OCI-LY3 (cell line): ENCODE results near the gene TMEM238.
A peak's percentile ranks its signal among the peaks of the same experiment; 100 is the strongest.

Experiments
- H2AFZ ChIP-seq: fragments of 200-600, 300-600 bp; shearing (Covaris generic); 2 replicates; pipeline ENCODE4 v1.6.0; 2014; ENCODE audit warnings: antibody characterized with exemption, low read depth, low read length
- H3K27ac ChIP-seq: fragments of 200-600, 300-600 bp; sonication (generic); 2 replicates; pipeline ENCODE4 v1.5.1; 2014; ENCODE audit warnings: mild to moderate bottlenecking, low read length, moderate library complexity, mixed read lengths
- H3K27me3 ChIP-seq: fragments of 200-600, 300-600 bp; sonication (generic); 2 replicates; pipeline ENCODE4 v1.6.1; 2014; ENCODE audit warnings: low read depth, low read length, mixed read lengths
- H3K36me3 ChIP-seq: fragments of 200-600, 300-600 bp; sonication (generic); replicated peaks from 2 replicates; pipeline ENCODE3; 2014; ENCODE audit warnings: low read depth, low read length, mixed read lengths
- H3K4me1 ChIP-seq: fragments of 300-600, 200-600 bp; sonication (generic); 2 replicates; pipeline ENCODE4 v1.6.1; 2014; ENCODE audit warnings: low read length, mixed read lengths
- H3K4me2 ChIP-seq: fragments of 200-600, 300-600 bp; sonication (generic); 2 replicates; pipeline ENCODE4 v1.6.1; 2014; ENCODE audit warnings: low read length, mixed read lengths
- H3K4me3 ChIP-seq: fragments of 300-600, 200-600 bp; sonication (generic); 2 replicates; pipeline ENCODE4 v1.5.1; 2014; ENCODE audit warnings: antibody characterized with exemption, mild to moderate bottlenecking, low read length, moderate library complexity
- H3K79me2 ChIP-seq: fragments of 300-600, 200-600 bp; shearing (Covaris generic); 2 replicates; pipeline ENCODE4 v1.6.1; 2014; ENCODE audit warnings: mild to moderate bottlenecking, low read length, mixed read lengths
- H3K9ac ChIP-seq: fragments of 300-600, 200-600 bp; shearing (Covaris generic); 2 replicates; pipeline ENCODE4 v1.6.0; 2014; ENCODE audit warnings: mild to moderate bottlenecking, low read length, moderate library complexity
- H3K9me3 ChIP-seq: fragments of 200-600, 300-600 bp; shearing (Covaris generic); 2 replicates; pipeline ENCODE4 v1.6.1; 2014; ENCODE audit warnings: low read length, mixed read lengths; ENCODE audit not compliant: insufficient read depth
- H4K20me1 ChIP-seq: fragments of 200-600, 300-600 bp; sonication (generic); 2 replicates; pipeline ENCODE4 v1.6.1; 2016; ENCODE audit warnings: low read length, mixed read lengths; ENCODE audit not compliant: insufficient read depth
- EZH2phosphoT487 ChIP-seq: fragments of 200-600 bp; shearing (Covaris generic); IDR thresholded peaks from 2 replicates; pipeline ENCODE4 v1.6.1; 2018; ENCODE audit warnings: antibody characterized with exemption, mixed run types, low read depth
- TF ChIP-seq, protein P1 (sequence below): fragments of 200-600, 300-600 bp; sonication (generic); IDR thresholded peaks from 2 replicates; pipeline ENCODE4 v1.5.1; 2014; ENCODE audit warnings: antibody characterized with exemption, low read length, low read depth

TMEM238 gene

DNA sequence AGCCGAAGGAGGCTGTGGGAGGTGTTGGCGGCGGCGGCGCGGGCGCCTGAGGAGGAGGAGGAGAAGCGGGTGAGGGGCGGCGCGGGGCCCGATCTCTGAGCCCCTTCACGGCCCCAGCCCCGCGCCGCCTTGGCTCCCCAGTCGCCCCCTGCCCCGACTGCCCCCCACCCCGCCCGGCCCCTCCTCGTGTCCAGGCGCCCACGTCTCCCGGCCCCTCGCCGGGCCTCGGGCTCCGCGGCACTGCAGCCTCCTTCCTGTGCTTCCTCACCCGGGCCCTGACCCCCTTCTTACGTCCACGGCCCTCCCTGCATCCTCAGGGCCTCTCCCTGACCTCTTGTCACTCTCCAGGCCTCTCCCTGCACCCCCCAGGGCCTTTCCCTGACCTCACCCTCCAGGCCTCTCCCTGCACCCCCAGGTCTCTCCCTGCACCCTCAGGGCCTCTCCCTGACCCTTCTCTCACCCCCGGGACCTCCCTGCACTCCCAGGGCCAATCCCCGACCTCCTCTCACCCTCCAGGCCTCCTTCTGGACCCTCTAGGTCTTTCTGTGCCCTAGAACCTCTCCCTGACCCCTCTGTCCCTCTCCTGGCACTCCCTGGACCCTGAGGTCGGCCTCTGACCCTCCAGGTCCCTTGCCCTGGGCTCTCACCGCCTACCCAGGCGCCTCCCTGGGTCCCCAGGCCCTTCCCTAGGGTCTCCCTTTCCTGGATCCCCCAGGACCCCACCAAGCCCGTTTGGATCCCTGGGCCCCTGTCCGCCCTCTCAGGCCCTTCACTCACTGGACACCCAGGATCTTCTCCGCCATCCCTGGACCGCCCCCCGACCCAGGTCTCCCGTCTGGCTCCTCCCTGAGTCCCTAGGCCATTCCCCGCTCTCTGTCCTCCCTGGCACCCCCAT lies 44.0 kb downstream of the TMEM238 start:
- Histone ChIP-seq H3K27ac (peak overlapping the region; percentile 34), H2AFZ (no peak overlapping the region)

GRCh38 chr19:55339105-55339888 lies 44.8 kb downstream of the TMEM238 start, which contains the start of gene KMT5C:
Gene KMT5C (plus strand): TSS chr19:55339876. CDS start chr19:55341937, 2,061 bp downstream.
- Histone ChIP-seq H3K27ac (peak within 1 kb of the TSS; percentile 63), H3K4me2 (peak within 1 kb of the TSS; percentile 96), H3K79me2 (peaks cover 8% of the 10 kb centered on the region; the same call in 1 of the 2 replicates), H3K36me3 (peaks cover 5% of the 10 kb centered on the region), H2AFZ (peak within 1 kb of the TSS; percentile 100), H3K4me3 (peak within 1 kb of the TSS; percentile 96), H3K4me1 (peaks cover 9% of the 10 kb centered on the region; the same call in 1 of the 2 replicates), H4K20me1 (no peaks in the 10 kb centered on the region), H3K9me3 (no peaks in the 10 kb centered on the region), H3K27me3 (peaks cover 8% of the 10 kb centered on the region; the same call in 1 of the 2 replicates), H3K9ac (peak within 1 kb of the TSS; percentile 94)
- TF ChIP-seq, protein P1, sequence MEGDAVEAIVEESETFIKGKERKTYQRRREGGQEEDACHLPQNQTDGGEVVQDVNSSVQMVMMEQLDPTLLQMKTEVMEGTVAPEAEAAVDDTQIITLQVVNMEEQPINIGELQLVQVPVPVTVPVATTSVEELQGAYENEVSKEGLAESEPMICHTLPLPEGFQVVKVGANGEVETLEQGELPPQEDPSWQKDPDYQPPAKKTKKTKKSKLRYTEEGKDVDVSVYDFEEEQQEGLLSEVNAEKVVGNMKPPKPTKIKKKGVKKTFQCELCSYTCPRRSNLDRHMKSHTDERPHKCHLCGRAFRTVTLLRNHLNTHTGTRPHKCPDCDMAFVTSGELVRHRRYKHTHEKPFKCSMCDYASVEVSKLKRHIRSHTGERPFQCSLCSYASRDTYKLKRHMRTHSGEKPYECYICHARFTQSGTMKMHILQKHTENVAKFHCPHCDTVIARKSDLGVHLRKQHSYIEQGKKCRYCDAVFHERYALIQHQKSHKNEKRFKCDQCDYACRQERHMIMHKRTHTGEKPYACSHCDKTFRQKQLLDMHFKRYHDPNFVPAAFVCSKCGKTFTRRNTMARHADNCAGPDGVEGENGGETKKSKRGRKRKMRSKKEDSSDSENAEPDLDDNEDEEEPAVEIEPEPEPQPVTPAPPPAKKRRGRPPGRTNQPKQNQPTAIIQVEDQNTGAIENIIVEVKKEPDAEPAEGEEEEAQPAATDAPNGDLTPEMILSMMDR = no peak
- no peak for TF ChIP-seq EZH2phosphoT487

More for the DNA sequence above, 44.0 kb downstream of the TMEM238 start:
- Histone ChIP-seq H3K4me1 (peaks cover 9% of the 10 kb centered on the region; the same call in 1 of the 2 replicates), H3K9me3 (no peaks in the 10 kb centered on the region), H3K4me3 (peak overlapping the region; percentile 96), H3K4me2 (peak overlapping the region; percentile 87), H3K27me3 (peaks cover 8% of the 10 kb centered on the region; the same call in 1 of the 2 replicates), H3K9ac (peak overlapping the region; percentile 94), H3K79me2 (peaks cover 8% of the 10 kb centered on the region; the same call in 1 of the 2 replicates), H3K36me3 (peaks cover 5% of the 10 kb centered on the region), H4K20me1 (no peaks in the 10 kb centered on the region)
- TF ChIP-seq, protein P1 = no peak
- TF ChIP-seq EZH2phosphoT487 = no peak

DNA sequence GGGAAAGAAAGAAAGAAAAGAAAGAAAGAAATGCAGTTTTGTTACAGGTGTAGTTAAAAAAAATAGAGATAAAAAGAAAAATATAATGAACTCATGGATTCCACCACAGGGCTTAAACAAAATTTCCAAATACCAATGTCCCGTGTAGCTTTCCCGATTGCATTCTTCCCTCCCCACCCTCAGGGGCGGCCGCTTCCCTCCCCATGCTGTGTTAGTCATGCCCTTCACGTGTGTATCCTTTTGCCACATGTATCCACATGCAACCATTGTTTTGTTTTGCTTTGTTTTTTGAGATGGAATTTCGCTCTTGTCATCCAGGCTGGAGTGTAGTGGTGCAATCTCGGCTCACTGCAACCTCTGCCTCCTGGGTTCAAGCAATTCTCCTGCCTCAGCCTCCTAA lies 48.0 kb downstream of the TMEM238 start:
- Histone ChIP-seq H3K27me3 (peaks cover 20% of the 10 kb centered on the region; the same call in 1 of the 2 replicates), H3K9ac (no peak overlapping the region), H2AFZ (no peak overlapping the region), H3K79me2 (peaks cover 8% of the 10 kb centered on the region; the same call in 1 of the 2 replicates), H3K4me1 (peaks cover 7% of the 10 kb centered on the region; the same call in 1 of the 2 replicates), H3K36me3 (no peaks in the 10 kb centered on the region), H3K9me3 (no peaks in the 10 kb centered on the region), H4K20me1 (no peaks in the 10 kb centered on the region), H3K4me2 (no peak overlapping the region), H3K27ac (no peak overlapping the region), H3K4me3 (no peak overlapping the region)
- TF ChIP-seq, protein P1 = no peak
- no peak for TF ChIP-seq EZH2phosphoT487
